HTERT RPE-1 (cell line): Measurements from ENCODE around the gene MAB21L4.

Experiments used
- in situ Hi-C: fragments of 300-500 bp; cut with MboI; formaldehyde crosslinking; loops from 4 replicates; pipeline ENCODE4 v1.14.3; 2020; ENCODE audit warnings: low sequenced_read_pairs

MAB21L4 gene

DNA sequence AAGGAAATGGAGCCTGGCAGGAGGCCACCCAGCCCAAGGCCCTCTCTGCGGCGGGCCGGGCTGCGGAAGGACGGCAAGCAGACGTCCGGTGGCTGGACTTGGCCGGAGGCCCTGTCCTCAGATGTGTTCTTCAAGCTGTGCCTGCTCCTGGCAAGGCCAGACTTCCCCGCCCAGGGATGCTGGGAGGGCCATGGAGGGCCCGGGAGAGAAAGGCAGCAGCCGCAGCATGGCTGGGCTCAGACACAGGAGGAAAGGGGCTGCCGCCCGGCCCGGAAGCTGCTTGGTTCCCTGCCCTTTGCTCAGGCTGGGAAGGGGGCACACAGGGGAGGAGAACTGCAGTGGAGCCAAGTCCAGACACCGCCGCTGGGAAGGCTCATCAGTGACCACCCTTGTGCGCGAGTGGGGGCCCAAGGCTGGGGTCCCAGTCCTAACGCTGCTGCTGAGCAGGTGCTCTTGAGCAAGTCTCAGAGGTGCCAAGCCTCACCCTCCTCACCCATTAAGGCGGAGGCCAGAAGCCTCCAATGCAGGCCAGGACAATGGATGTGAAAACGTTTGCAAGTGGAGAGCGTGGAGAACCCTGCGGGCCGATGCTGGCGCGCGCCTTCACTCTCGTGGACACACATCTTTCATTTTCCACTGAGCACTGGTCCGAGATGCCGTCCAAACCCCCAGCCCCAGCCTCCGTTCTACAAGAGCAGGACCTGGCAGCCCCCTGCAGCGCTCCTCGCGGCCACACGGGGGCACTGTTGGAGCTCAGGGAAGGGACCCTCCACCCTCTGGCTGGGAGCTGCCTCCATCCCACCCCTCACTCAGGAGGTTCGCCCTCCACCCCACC lies 18.1 kb upstream of the MAB21L4 start:
- in situ Hi-C loops, result no loop called here

DNA sequence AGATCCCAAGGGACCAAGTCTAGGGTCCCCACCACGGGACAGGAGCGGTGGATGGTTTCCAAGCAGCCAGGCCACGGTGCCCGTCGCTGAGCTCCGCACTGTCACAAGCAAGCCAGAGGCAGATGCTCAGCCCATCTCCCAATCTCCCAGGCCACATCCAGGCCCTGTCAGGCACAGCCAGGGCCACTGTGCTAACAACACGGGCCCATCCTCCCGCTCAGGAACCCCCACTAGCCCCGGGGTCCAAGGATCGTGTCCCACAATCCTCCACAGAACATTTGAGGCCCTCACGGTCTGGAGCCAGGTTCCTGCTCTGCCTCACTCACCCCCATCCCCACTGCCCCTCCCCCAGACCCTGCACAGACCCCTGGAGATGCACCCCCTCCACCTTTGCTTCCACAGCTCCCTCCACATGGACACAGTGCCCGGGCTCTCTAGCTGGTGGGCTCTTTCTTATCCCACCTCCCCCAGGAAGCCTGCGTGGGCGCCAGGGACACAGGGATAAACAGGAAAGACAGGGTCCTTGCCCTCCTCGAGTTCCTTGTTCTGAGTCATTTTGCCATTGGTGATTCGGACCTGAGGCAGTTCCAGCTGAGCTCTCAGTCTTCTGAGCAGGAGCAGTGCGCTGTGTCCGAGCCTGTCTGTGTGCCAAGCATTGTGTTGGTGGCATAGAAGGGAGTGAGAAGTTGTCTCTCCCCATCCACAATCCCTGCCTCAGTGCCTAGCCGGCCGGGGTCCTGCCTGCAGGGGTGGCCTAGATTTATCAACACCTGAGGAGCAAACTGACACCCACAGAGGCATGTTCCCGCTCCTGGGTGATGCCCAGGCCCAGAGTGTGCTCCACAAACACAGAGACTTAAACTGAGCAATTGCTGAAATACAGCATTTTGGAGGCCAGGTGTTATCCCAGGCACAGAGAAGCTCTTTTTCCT lies 17.2 kb upstream of the MAB21L4 start:
- in situ Hi-C loops, result no loop called here

DNA sequence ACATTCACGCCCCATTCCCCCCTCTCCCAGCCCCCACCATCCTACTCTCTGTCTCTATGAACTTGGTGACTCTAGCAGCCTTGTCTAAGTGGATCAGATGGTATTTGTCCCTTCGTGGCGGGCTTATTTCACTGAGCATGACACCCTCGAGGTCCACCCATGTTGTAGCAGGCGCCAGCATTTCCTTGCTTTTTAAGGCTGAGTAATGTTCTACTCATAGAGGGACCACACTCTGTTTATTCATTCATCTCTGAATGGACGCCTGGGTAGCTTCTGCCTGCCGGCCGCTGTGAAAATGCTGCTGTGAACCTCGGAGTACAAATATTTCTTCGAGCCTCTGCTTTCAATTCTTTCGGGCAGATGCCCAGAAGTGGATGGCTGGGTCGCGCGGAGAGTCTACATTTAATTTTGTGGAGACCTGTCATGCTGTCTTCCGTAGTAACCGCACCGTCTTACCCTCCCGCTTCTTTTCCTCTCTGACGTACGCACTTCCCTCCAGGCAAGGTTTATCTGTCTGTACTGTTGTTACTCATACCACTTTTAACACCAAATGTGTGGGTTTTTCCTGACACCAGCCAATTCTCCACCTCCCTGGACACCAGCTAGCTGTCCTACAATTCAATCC lies 15.8 kb upstream of the MAB21L4 start:
- in situ Hi-C loops, result no loop called here

DNA sequence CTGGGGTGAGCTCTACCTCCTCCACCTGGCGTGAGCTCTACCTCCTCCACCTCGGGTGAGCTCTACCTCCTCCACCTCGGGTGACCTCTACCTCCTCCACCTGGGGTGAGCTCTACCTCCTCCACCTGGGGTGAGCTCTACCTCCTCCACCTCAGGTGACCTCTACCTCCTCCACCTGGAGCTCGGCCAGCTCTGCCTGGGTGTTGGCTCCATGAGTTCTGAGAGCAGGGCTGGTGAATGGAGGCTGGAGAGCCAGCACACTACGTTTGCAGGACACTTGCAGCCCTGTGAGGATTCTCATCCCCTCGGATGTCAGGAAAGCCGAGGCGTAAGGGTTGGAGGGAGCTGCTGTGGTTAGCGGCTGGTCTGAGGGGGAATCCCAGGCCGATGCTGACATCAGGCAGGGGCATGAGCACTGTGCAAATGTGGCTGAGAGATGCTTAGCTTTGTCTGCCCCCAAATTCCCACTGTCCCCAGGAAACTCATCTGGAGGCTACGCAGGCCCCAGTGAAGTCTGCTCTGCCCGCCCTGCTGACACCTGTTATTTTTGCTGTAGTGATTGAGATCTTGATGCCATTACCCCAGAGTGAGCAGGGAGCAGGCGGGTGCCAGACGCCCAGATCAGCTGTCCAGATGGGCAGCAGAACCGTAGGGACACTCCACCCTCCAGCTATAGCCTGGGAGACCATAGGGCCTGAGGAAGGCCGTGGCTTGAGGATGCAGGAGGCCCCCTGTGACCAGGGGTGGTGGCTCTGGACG lies 13.4 kb upstream of the MAB21L4 start:
- in situ Hi-C loops, result no loop called here

DNA sequence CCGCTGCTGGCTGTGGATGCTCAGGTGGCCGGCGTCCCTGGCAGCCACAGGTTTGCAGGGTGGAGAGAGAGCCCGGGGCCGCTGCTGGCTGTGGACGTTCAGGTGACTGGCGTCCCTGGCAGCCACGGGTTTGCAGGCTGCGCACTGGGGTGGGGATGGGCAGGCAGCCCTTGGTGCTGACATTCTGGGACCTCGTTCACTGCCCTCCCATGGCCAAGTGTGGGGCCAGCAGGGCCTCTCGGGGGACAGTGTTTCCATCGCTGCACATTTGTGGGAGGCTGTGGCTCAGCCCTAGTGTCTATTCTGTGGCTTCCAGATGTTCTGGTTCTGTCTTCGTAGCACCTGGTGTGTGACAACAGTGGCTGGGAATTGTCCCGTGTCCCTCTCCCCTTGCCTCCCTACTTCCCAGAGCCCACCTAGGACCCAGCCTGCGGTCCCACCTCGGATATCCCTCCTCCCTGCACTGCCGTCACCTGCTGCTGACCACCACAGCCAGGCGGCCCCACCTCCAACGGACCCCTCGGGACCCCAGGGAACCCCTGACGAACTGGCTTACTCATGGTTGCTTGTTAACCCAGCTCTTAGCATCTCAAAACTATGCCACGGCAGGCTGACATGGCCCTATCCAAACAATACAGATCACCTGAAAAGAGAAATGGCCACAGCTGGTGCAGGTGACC lies 11.1 kb upstream of the MAB21L4 start:
- in situ Hi-C loops, result no loop called here

DNA sequence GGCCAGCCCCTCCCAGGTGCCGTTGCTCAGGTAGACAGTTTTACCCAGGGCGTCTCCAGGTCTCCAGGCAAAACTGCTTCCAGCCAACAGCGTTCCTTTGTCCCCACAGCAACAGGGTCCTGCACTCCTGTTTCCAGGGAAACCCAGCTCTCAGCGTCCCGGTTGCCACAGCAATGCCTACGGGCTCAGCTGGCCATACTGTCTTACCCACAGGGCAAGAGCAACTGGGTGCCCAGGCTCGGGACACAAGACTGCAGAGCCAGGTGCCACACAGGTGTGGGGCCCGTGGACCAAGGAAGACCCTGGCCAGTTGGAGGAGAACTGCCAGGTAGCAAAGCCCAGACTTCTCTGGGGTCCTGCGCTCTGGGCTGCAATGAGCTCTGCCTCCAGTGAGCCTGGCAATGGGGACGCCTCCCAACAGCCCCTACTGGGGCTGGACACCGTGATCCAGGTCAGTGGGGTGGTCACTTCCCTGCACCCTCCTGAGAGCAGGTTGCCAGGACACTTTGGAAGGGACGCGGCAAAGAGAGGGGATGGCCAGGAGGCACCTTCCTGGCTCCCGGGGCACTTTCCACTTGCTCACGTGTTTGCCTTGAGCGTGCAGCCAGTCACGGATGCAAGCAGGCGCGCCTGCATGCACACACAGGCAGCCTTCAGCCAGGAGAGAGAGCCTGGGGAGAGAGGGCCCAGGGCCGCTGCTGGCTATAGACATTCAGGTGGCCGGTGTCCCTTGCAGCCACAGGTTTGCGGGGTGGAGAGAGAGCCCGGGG lies 10.4 kb upstream of the MAB21L4 start, which contains the start of gene CROCC2:
Gene CROCC2 (plus strand): TSS at position 196 of the 770 bp plus-strand sequence. CDS start 178 bp downstream, at position 374.
- in situ Hi-C loops, result no loop called here

DNA sequence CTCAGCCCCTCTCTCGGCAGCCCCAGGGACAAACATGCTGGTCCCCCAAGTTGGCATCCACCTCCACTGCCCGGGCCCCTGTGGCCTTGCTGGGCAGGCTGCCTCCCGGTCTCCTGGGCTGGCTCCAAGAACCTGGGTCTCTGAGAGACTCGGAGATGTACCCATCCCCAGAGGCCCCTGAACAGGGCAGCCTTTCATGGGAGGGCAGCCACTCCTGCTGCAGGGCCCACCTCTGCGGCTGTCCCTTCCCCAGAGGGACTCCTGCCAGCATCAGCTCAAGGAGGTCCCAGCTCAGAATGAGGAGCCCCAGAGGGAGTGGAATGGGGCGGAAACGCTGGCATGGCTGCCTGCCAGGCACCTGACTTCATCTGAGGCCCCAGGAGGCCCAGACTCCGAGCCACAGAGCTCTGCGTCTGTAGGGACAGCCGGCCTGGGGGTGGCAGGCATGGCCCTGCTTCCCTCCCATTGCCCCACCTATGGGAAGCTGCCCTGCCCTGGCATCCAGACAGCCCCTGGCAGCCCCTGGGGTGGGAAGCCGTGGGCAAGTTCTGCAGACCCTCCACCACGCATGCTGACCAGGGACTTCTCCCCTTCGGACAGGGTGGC lies 9.3 kb upstream of the MAB21L4 start:
- in situ Hi-C loops, result no loop called here

DNA sequence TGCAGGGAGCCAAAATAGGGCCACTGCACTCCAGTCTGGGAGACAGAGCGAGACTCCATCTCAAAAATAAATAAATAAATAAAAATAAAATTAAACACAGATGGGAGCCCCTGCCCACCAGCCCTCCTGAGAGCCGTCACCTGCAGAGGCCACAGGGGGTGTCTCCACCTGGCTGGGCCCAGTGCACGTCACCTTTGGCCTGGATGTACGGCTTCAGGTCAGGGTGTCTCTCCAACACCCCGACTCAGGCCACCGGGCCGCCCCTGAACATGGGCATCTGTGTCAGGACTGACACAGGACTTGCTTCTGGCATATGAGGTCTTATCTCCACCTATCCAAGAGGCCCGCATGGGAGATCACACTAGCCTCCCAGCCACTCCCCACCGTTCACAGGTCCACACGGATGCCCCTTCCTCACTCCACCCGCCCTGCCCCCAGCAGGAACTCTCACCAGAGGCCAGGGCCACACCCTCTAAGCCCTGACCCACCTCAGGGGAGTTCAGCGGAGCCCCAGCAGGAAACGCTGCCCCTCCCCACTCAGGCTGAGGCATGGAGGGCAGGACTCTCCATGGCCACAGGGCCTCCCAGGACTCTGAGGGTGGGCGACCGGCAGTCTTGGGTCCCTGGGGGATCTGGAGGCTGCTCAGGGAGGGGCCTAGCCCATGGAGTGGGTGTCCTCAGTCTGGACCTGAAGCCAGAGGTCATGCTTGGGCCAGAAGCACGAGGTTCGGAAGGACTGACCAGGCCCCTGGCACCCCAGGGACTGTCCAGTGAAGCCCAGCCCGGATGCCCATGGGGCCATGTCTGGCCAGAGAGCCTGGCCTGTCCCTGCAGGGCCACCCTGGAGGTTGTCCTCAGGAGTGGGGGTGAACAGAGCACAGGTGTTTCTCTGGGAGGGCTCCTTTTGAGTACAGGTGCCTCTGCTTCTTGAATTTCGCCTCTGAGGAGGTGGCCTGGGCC lies 8.5 kb upstream of the MAB21L4 start:
- in situ Hi-C loops, result no loop called here

DNA sequence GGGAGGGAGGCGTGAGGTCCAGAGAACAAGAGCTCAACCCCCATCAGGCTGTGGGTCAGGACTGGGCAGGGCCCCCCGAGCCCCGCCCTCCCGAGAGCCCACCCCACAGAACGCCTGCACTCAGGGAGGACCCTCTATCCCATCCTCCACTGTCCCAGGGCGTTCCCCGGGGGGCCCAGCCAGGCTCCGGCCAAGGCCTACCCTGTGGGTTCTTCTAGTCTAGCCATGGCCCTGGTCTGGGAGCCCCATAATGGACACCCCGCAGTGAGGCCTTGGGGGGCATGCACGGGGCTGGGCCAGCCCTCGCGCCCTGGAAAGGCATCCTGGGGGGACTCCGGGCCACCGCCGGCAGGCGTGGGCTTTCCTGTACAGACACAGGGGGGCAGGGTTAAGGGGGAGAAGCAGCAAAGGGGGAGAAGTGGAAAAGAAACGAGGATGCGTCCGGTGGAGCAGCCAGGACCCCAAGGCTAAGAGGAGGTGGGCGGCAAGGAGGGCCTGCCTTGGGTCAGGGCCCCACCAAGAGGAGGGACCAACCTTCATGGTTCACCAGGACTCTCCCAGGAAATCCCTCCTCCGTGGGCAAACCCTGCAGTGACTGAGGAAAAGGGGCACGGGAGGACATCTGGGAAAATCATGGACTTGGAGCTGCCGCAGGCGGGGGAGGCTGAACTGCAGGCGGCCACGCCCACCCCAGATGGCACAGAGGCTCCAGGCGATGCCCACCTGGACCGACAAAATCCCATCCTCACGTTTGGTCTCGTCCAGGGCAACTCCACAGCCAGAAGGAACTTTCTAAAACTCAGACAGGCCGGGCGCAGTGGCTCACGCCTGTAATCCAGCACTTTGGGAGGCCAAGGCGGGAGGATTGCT lies 7.5 kb upstream of the MAB21L4 start:
- in situ Hi-C loops, result no loop called here

DNA sequence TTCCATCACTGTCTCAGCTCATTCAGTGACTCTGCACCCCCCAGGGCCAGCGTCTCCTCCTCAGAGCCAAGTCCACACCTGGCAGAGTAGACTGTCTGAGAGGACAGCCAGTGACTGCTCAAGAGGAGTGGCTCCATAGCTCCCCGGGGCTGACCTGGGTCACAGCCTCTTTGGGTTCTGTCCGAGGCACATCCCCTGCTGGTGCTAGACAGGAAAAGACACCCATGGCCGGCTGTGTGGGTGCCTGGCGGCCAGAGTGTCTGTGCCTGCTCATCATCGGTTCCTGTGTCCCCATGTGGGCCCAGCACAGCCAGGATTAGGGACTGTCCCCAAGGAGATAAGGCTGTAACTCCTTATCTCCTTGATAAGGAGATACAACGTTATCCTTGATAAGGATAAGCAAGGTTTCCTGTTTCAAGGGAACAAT lies 6.7 kb upstream of the MAB21L4 start:
- in situ Hi-C loops, result no loop called here

DNA sequence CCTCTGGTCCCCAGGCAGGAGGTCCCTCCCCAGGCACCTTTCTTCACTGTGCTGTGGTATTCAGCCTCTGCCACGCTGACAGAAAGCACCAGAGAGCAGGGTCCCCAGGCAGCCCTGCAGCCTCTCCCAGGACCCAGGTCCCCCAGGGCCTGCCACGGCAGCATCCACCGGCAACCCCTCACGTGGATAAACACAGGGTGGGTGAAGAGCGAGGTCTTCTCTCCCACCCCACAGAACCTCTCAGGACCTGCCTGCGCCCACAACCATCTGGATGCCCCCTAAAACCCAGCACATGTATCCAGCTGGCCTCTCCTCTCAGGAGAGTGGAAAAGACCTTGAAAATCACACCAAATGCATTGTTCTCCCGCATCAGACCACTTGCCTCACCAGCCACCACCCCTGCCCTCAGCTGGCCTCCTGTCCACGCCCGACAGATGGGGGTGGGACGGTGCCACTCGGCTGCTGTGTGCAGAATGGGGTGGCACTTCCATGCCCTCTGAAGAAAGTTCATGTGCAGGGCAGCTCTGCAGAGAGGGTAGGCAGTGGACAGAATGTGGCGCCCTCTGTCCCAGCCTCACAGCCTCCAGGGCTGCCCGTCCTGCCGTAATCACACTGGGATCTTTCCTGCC lies 6.1 kb upstream of the MAB21L4 start:
- in situ Hi-C loops, result no loop called here

DNA sequence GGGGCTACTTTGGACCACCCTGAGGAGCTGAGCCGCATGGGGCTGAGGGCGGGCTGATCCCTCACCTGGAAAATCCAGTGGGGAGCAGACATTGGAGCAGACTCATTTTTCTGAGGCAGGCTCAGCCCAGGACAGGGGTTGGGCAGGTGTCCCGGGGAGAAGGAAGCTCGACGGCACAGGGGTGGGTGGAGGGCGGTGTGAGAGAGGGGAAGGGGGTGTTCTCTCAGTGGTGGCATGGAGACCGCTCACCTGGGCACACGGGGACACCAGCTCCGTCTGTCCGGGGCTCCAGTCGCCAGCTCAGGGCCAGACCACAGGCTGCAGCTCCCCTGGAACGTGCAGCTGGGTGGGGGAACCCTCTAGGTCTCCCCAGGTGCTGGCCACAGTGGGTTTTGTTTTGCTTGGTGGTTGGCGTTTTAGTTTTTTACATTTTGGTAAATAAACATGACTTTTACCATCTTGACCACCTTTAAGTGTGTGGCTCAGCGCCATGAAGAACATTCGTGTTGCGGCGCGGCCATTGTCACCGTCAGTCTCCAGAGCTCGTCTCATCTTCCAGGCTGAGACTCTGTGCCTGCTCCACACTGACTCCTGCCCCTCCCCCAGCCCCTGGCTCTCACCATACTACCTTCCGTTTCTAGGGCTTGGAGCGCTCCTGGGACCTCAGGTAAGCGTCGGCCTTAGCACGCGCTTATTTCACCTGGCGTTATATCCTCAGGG lies 4.3 kb upstream of the MAB21L4 start:
- in situ Hi-C loops, result no loop called here

DNA sequence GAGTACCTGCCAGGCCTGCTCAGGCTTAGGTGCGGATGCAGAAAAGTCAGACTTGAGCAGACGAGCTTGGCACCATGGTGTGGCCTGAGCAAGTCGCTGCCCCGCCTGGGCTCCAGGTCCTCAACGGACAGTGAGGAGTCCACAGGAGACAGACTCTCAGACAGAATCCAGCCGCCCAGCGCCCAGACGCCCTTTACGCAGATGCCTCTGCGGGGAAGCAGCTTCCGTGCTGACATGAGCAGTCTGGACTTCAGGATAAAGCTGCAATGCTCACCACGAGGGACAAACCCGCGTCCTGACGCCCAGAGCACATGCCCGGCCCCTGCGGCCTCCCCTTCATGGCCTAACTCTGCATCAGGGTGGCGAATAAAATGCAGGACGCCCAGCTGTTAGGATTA lies 3.5 kb upstream of the MAB21L4 start:
- in situ Hi-C loops, result no loop called here

DNA sequence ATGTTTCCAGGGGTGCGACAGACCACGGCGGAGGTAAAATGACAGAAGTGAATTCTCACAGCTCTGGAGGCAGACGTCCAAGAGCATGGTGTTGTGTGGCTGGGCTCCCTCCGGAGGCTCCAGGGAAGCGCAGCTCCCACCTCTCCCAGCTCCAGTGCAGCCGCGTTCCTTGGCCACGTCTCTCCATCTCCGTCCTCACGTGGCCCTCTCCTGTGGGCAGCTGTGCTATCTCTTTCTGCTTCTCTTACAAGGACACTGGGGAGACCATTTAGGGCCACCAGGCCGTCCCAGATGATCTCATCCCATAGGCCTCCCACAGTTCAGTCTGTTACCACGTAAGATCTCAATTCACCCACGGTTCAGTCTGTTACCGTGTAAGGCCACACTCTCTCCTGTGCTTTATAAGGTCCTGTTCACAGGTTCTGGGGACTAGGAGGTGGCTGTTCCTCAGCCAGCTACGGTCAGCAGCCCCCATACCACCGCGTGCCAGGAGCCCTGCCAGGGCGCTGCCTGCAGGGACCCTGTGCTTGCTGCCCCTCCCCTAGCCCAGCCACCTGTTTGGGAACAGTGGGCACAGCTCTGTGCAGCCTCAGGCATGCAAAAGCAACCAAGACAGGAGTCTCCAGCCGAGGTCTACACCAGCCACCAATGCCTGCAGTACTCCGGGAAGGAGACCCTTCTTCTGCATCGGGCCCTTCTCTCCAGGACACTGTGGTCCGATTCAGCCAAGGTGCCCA lies 2.9 kb upstream of the MAB21L4 start:
- in situ Hi-C loops, result no loop called here

DNA sequence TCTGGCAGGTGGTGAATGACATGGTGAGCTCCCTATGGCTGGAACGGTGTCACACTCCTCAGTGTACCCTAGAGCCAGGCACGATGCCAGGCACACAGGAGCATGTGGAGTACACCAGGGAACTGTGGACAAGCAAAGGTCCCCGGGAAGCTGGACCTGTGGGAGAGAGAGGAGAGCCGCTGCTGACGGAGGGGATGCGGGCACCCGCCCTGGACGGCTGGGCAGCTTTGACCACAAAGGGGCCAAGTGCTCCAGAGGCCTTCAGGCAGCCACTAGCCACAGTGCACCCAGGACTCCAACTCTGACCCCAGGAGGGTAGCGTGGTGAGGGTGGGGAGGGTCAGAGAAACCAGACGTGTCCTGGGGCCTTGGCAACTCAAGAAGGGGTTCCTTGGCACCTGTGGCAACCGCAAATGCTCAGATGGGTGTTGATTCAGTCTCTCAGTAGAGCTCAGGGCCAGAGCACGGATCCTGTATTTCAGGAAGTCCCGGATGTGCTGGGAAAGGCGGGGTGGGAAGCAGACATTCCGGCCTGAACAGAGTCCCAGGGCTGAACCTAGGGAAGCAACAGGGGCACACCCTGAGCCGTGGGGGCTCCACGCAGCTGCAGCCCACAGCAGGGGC lies 2.3 kb upstream of the MAB21L4 start:
- in situ Hi-C loops, result no loop called here
